RKO (cell line): ENCODE measurements around the gene KLK7.
"Not testable (repeated sequence)": the region's sequence is repeated elsewhere in the genome, so short reads cannot be mapped to it uniquely, and the experiment has no call there.

Experiments used
- DNase-seq: peaks from one replicate; pipeline ENCODE4 v3.0.0-alpha.2; 2016; ENCODE audit warnings: low spot score

The KLK7 gene

GRCh38 chr19:51010066-51010795 is 26.5 kb upstream of the KLK7 start:
- DNase-seq, result no peak

GRCh38 chr19:51009061-51009891 is 25.6 kb upstream of the KLK7 start:
- DNase-seq, result no peak

- no peak for DNase-seq
Measured at GRCh38 chr19:51007488-51007887, 23.8 kb upstream of the KLK7 start.

- no peak for DNase-seq
Measured at GRCh38 chr19:51006406-51006805, 22.7 kb upstream of the KLK7 start.

GRCh38 chr19:51005248-51005647 is 21.5 kb upstream of the KLK7 start:
- no peak for DNase-seq

GRCh38 chr19:51003316-51003715 is 19.6 kb upstream of the KLK7 start:
- DNase-seq, result no peak

GRCh38 chr19:51002542-51003311 is 19.0 kb upstream of the KLK7 start:
- peak; percentile 80 for DNase-seq

- no peak for DNase-seq
Measured at GRCh38 chr19:51002089-51002532, 18.4 kb upstream of the KLK7 start.

GRCh38 chr19:51001515-51001914 is 17.8 kb upstream of the KLK7 start, which contains the start of gene KLK8:
TSS of gene KLK8 (minus strand) at chr19:51001604. CDS start at chr19:51001167, 437 bp downstream.
- no peak for DNase-seq

- no peak for DNase-seq
Measured at GRCh38 chr19:51000981-51001380, 17.3 kb upstream of the KLK7 start.

- no peak for DNase-seq
Measured at GRCh38 chr19:51000426-51000825, 16.7 kb upstream of the KLK7 start.

GRCh38 chr19:50998686-50999085 is 15.0 kb upstream of the KLK7 start:
- no peak for DNase-seq

- no peak for DNase-seq
Measured at GRCh38 chr19:50998061-50998460, 14.3 kb upstream of the KLK7 start.

- DNase-seq, result peak; percentile 45
Measured at GRCh38 chr19:50994129-50994528, 10.4 kb upstream of the KLK7 start.

- DNase-seq, result no peak
Measured at GRCh38 chr19:50992666-50993035, 8.9 kb upstream of the KLK7 start.

GRCh38 chr19:50984416-50984815 is 699 bp upstream of the KLK7 start:
- DNase-seq, result not testable (repeated sequence)

GRCh38 chr19:50982186-50982585 is 1.5 kb downstream of the KLK7 start:
- DNase-seq, result no peak

- DNase-seq, result no peak
Measured at GRCh38 chr19:50981587-50982146, 2.0 kb downstream of the KLK7 start.

- no peak for DNase-seq
Measured at GRCh38 chr19:50980208-50980607, 3.5 kb downstream of the KLK7 start.

GRCh38 chr19:50979758-50980157 is 4.0 kb downstream of the KLK7 start:
- no peak for DNase-seq

- no peak for DNase-seq
Measured at GRCh38 chr19:50978772-50979390, 4.8 kb downstream of the KLK7 start.

- no peak for DNase-seq
Measured at GRCh38 chr19:50977626-50978025, 6.1 kb downstream of the KLK7 start.
